Neural cell (in vitro differentiated cells): Measurements from ENCODE around the gene OPRD1.

ENCODE experiments used
- CTCF ChIP-seq: fragments of 450-650 bp; IDR thresholded peaks from 2 replicates; pipeline ENCODE4 v1.5.1; 2014; ENCODE audit warnings: antibody characterized with exemption, mild to moderate bottlenecking, moderate library complexity; ENCODE audit not compliant: poor library complexity, severe bottlenecking
- MXI1 ChIP-seq: fragments of 450-650 bp; conservative IDR thresholded peaks from 2 replicates; pipeline ENCODE4 v1.6.1; 2014; ENCODE audit warnings: antibody characterized with exemption, mild to moderate bottlenecking; ENCODE audit not compliant: poor library complexity, severe bottlenecking
- TAF1 ChIP-seq: IDR thresholded peaks from 2 replicates; pipeline ENCODE4 v1.6.1; 2012; ENCODE audit warnings: low read depth

- TF ChIP-seq CTCF (no peak), TAF1 (no peak), MXI1 (no peak)
These were observed 105.8 kb downstream of the OPRD1 start for GRCh38 chr1:28917757-28918118.
